ENCODE measurements around the gene FMN1.

Gene FMN1

DNA sequence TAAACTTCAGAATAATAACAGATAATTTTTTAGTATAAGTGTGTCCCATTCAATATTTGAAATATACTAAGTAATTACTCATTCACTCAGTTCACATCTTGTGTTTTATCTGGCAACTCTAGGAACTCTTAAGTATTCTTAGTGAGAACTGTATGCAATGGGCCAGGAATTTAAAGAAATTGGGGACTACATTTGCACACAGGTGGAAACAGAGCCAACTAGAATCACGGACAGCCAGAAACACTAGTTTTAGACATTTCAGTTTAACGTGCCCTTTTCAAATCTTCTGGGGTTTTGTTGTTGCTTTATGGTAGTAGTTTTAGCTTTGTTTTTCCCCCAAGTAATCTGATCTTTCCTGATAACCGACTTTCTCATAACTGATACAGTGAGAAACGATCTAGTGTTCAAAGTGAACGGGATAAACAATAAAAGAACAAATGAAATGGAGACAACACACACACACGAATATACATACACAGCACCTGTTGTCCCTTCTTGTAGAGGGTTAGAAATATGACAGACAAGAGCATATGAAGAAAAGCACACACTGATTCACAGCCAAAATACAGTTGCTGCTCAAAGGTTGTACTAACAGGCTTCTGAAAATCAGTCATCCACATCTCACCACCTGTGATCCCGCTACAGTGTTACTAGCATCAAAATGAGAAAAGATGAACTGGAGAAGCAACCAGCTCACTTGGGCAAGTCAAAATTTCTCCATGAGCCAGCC, 167.0 kb downstream of the FMN1 start:
- Histone ChIP-seq H3K4me1 (ENCODE audit: control insufficient read depth in 1 of 2, insufficient read depth in 1 of 2, low read depth in 1 of 2, low read length in 1 of 2) (no peaks in the 10 kb centered on the region), H3K27me3 (no peaks in the 10 kb centered on the region), H3K9me3 (no peaks in the 10 kb centered on the region), H3K36me3 (no peaks in the 10 kb centered on the region), H3K27ac (no peak overlapping the region), H3K4me3 (ENCODE audit: low read depth in 1 of 2, low read length in 1 of 2) (no peak overlapping the region)
- TF ChIP-seq, protein P1, sequence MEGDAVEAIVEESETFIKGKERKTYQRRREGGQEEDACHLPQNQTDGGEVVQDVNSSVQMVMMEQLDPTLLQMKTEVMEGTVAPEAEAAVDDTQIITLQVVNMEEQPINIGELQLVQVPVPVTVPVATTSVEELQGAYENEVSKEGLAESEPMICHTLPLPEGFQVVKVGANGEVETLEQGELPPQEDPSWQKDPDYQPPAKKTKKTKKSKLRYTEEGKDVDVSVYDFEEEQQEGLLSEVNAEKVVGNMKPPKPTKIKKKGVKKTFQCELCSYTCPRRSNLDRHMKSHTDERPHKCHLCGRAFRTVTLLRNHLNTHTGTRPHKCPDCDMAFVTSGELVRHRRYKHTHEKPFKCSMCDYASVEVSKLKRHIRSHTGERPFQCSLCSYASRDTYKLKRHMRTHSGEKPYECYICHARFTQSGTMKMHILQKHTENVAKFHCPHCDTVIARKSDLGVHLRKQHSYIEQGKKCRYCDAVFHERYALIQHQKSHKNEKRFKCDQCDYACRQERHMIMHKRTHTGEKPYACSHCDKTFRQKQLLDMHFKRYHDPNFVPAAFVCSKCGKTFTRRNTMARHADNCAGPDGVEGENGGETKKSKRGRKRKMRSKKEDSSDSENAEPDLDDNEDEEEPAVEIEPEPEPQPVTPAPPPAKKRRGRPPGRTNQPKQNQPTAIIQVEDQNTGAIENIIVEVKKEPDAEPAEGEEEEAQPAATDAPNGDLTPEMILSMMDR (IDR thresholded peaks at IDR 0.05): no peak

DNA sequence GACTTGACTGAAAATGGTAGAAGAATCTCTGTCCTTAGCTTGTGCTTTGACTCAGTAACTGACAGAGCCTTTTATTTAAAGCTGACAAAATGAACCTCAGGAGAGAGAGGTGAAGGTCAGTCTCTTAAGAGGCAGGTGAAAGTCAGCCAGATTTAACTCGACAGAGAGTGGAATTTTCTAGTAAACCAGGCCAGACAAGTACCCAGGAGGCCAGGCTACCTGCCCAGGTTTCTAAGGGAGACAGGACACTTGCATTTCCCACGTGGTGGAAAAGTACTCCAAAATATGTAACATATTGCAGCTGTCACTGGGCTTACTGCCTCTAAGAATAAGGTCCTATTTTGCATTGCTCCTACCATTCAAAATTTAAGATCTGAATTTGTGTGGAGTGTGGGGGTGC, 167.9 kb downstream of the FMN1 start:
- Histone ChIP-seq H3K27me3 (no peaks in the 10 kb centered on the region), H3K4me3 (ENCODE audit: low read depth in 1 of 2, low read length in 1 of 2) (no peak overlapping the region), H3K4me1 (ENCODE audit: control insufficient read depth in 1 of 2, insufficient read depth in 1 of 2, low read depth in 1 of 2, low read length in 1 of 2) (no peaks in the 10 kb centered on the region), H3K27ac (no peak overlapping the region), H3K36me3 (no peaks in the 10 kb centered on the region), H3K9me3 (no peaks in the 10 kb centered on the region)
- TF ChIP-seq, protein P1 (IDR thresholded peaks at IDR 0.05): no peak

DNA sequence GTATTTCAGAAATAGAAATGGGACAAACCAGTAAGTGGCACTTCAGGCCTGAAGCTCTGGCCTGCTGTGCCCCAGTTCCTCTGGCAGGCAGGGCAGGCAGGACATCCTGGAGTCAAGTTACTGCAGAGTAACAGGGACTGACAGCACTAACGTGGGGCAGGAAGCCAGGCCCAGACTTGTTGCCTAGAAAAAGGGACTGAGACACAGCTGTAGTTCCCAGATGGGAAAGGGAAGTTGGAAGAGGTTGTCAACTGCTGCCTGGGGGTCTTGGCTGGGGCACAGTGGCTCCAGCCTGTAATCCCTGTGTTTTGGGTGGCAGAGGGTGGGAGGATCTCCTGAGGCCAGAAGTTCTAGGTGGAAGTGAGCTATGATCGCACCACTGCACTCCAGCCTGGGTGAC, 171.9 kb downstream of the FMN1 start:
- H3K9me3 ChIP-seq: no peaks in the 10 kb centered on the region
- H3K36me3 ChIP-seq: no peaks in the 10 kb centered on the region
- TF ChIP-seq, protein P1 (IDR thresholded peaks at IDR 0.05): no peak
- no peak overlapping the region for H3K27ac ChIP-seq
- no peaks in the 10 kb centered on the region for H3K27me3 ChIP-seq
- no peak overlapping the region for H3K4me3 ChIP-seq (ENCODE audit: low read depth in 1 of 2, low read length in 1 of 2)
- H3K4me1 ChIP-seq (ENCODE audit: control insufficient read depth in 1 of 2, insufficient read depth in 1 of 2, low read depth in 1 of 2, low read length in 1 of 2): no peaks in the 10 kb centered on the region

DNA sequence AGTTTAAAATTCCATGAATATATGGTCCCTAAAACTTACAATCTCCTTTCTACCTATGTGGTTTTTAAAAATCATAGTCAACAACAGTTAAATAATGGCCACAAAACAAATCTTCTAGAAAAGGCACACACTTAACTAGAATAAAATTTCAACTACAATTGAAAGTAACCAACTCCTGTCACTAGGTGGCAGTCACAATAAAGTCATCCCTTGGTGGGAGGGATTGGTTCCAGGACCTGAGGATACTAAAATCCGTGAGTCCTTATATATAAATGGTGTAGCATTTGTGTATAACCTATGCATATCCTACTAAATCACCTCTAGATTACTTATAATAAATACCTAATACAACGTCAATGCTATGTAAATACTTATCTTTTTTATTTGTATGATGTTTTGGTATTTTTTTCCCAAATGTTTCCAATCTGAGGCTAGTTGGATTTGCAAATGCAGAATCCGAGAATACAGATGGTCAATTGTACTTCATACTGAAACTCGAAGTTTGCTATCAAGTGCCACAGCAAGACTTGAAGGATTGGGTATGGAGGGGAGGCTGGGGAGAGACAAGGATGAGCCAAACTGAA, 172.6 kb downstream of the FMN1 start:
- Histone ChIP-seq H3K4me3 (ENCODE audit: low read depth in 1 of 2, low read length in 1 of 2) (no peak overlapping the region), H3K27me3 (no peaks in the 10 kb centered on the region), H3K9me3 (no peaks in the 10 kb centered on the region), H3K27ac (no peak overlapping the region), H3K4me1 (ENCODE audit: control insufficient read depth in 1 of 2, insufficient read depth in 1 of 2, low read depth in 1 of 2, low read length in 1 of 2) (no peaks in the 10 kb centered on the region), H3K36me3 (no peaks in the 10 kb centered on the region)
- TF ChIP-seq, protein P1 (IDR thresholded peaks at IDR 0.05): no peak

DNA sequence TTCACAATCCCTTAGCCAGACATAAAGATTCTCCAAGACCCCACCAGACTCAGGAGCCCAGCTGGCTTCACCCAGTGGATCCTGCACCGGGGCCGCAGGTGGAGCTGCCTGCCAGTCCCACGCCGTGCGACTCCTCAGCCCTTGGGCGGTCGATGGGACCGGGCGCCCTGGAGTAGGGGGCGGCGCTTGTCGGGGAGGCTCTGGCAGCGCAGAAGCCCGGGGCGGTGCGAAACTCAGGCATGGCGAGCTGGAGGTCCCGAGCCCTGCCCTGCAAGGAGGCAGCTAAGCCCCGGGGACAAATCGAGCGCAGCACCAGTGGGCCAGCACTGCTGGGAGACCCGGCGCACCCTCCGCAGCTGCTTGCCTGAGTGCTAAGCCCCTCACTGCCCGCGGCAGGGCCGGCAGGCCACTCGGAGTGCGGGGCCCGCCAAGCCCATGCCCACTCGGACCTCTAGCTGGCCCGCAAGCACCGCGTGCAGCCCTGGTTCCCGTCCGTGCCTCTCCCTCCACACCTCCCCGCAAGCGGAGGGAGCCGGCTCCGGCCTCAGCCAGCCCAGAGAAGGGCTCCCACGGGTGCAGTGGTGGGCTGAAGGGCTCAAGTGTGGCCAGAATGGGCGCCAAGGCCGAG, 175.0 kb downstream of the FMN1 start:
- Histone ChIP-seq H3K4me3 (ENCODE audit: low read depth in 1 of 2, low read length in 1 of 2) (no peak overlapping the region), H3K4me1 (ENCODE audit: control insufficient read depth in 1 of 2, insufficient read depth in 1 of 2, low read depth in 1 of 2, low read length in 1 of 2) (no peaks in the 10 kb centered on the region), H3K27me3 (no peaks in the 10 kb centered on the region), H3K9me3 (no peaks in the 10 kb centered on the region), H3K36me3 (no peaks in the 10 kb centered on the region), H3K27ac (no peak overlapping the region)
- TF ChIP-seq, protein P1 (IDR thresholded peaks at IDR 0.05): no peak
